GM18868 (cell line): Measurements from ENCODE around the gene CLVS2.

ENCODE experiments used
- ATAC-seq: cut with Tn5 transposase; IDR thresholded peaks from one replicate; pipeline ENCODE4 v1.9.1; 2021; ENCODE audit warnings: mild to moderate bottlenecking, moderate library complexity; ENCODE audit not compliant: unreplicated experiment

The CLVS2 gene

DNA sequence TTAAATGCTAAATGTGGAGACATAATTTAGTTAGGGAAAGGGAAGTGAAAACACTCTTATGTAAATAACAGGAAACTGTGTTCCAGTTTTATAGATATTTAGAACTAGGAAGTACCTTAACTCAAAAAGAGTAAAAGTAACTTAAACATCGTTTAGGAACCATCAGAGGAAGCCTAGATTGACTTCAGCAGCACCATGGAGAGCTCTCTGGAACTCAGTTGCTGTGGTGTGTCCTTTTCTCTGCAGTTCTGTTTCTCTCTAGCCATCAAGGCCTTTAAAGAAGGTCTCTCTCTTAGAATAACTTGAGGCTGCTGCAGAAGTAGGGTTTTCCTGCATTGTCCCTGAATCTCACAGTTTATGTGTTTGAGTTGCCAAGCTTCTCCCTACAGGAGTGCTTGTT lies 26.9 kb downstream of the CLVS2 start:
- ATAC-seq = no peak

DNA sequence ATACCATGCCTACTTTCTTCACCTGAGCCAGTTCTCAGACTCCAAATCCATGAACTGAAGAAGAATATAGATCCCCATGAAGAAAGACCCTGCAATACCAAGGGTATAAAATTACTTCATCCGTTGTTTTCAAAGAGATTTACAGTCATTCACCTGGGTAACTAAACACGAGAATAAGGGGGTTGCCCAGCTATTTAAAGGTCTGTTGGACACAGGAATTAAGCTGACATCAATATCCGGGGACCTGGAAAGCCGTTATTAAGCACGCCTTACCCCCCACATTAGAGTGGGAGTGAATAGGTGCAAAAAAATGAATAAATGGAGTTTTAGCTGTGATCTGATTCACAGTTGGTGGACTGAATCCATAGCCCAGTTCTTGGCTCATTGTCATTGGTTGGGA lies 28.9 kb downstream of the CLVS2 start:
- no peak for ATAC-seq

DNA sequence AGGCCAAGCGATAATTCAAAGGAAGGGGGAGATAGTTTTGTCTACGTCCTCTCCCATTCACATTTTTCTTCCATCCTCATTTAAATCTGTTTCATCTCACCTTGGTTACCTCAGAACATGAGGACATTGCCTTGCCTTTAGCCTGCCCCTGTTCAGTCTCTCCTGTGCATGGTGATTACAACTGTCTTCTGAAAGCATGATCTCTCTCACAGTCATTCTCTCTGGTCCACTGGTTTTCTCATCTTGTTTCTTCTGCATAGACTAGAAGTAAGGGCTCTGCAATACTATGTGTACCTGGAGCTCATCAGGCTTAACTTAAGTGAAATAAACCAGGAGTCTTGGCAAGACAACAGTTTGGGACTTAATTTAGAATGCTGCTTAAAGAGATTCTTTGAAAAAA lies 31.4 kb downstream of the CLVS2 start:
- ATAC-seq = no peak

DNA sequence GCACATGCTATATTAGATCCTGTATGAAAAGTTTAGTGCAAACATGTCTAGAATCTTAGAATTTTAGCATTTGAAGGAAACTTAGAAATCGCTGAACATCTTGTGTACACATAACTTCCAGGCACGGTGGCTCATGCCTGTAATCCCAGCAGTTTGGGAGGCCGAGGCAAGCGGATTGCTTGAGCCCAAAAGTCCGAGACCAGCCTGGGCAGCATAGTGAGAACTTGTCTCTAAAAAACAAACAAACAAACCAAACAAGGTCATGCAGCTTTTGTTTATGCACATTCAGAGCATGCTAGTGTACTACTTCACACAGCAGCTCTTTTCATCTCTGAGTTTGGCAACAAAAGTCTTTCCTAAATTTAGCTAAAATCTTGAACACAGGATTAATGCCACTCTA lies 32.2 kb downstream of the CLVS2 start:
- no peak for ATAC-seq

DNA sequence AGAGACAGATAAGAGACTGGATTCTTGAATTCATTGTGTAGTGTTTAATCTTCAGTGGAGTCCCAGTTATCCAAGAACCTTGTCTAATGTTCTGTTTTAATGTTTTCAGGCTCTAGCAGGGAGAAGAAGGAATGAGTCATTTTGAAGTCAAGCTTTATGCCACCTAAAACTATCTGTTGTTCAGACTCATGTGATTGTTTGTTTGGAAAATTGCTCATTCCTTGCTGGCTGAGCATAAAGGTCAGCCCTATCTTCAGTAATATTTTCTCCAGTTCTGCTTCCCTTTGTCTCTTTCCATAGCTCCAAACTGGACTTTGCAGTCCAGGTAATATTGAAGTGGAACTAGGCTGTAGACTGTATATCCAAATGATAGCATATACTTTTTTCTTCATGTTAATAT lies 34.2 kb downstream of the CLVS2 start:
- no peak for ATAC-seq

GRCh38 chr6:123036648-123037047 lies 40.6 kb downstream of the CLVS2 start:
- no peak for ATAC-seq

DNA sequence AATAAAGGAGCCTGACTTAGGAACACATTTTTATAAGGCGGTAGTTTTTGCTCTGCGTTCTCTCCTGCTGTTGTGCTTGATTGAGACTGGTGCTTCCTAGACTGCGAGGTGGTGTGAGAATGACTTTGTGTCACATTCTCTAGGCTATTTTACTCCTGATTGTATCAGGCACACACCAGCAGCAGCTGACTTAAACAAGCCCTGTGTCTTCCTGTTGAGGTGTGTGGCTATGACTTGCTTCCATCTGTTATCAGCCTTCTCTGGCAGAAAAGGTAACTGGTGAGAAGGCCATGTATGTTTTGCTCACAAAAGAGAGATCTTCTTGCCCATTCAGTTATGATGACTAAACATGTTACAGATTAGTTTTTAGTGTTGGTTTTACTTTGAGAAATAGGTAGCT lies 43.4 kb downstream of the CLVS2 start:
- ATAC-seq = no peak

- ATAC-seq = no peak
These were observed 46.4 kb downstream of the CLVS2 start for GRCh38 chr6:123042401-123042800.

GRCh38 chr6:123044341-123044860 lies 48.4 kb downstream of the CLVS2 start:
- no peak for ATAC-seq

GRCh38 chr6:123053602-123054225 lies 57.7 kb downstream of the CLVS2 start:
- no peak for ATAC-seq

GRCh38 chr6:123055256-123055655 lies 59.2 kb downstream of the CLVS2 start:
- ATAC-seq = no peak

- ATAC-seq = no peak
These were observed 66.6 kb downstream of the CLVS2 start for GRCh38 chr6:123062670-123063069.

GRCh38 chr6:123064038-123064437 lies 68.0 kb downstream of the CLVS2 start:
- no peak for ATAC-seq

DNA sequence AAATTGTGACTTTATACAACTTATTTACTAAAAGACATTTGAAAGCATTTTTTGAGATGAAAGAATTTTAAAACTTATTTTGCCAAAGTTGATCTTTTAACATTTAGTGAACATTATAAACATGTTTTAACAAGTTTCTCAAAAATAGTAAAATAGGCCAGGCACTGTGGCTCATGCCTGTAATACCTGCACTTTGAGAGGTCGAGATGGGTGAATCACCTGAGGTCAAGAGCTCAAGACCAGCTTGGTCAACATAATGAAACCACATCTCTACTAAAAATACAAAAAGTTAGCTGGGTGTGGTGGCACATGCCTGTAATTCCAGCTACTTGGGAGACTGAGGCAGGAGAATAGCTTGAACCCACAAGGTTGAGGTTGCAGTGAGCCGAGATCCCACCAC lies 78.6 kb downstream of the CLVS2 start:
- ATAC-seq = no peak

GRCh38 chr6:123085403-123085802 lies 89.4 kb downstream of the CLVS2 start:
- no peak for ATAC-seq

GRCh38 chr6:123089226-123089625 lies 93.2 kb downstream of the CLVS2 start:
- no peak for ATAC-seq

DNA sequence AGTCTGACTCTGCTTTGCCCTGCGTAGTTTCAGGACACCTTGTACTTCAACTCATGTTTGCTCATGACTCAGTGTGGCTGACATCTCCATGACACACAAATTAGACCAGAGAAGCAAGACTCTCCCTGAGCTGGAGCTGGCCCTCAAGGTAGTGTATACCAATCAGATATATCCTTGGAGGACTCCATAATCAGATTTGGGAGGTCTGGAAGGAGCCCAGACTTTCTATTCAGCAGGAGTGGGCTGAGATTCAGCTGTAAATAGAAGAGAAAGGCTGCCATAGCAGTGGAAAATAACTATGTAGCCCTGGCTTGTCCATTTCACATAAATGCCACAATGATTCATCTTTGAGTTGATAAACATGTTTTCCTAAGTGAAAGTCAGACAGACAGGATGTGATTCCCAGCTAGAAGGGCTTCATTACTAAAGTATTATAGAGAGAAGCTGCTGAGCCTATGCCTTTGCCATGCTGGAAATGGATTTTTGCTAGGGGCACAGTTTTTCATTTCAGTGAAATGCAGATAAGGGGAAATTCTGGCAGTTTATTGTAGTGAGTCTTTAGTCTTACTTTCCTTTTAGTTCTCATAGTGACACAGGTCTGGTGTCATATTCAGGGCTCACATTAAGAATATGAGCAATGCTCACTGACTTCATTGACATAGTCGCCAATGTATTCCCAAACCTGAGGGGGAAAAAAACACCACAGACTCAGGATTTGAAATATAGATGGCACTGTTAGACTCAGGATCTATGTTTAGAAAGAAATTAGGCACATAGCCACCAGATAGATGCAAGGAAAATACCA lies 95.3 kb downstream of the CLVS2 start:
- ATAC-seq = no peak

GRCh38 chr6:123091896-123092271 lies 95.8 kb downstream of the CLVS2 start:
- no peak for ATAC-seq

DNA sequence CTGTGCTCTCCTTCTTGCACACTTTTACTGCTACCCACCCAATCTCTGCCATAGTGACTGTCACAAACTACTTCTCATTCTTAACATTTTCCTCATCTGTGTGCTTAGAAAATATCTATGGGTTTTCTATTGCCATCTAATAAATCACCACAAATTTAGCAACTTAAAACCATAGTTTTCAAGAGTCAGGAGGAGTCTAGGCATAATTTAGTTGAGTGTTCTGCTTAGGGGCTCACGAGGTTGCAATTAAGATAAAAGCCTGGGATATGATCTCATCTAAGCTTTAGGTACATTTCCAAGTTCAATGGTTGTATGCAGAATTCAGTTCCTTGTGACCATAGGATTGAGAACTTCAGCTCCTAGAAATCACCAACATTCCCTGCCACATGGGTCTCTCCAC lies 98.8 kb downstream of the CLVS2 start:
- ATAC-seq = no peak

GRCh38 chr6:123105561-123105960 lies 109.5 kb downstream of the CLVS2 start:
- ATAC-seq = no peak

GRCh38 chr6:123116370-123116769 lies 120.3 kb downstream of the CLVS2 start:
- ATAC-seq = no peak

DNA sequence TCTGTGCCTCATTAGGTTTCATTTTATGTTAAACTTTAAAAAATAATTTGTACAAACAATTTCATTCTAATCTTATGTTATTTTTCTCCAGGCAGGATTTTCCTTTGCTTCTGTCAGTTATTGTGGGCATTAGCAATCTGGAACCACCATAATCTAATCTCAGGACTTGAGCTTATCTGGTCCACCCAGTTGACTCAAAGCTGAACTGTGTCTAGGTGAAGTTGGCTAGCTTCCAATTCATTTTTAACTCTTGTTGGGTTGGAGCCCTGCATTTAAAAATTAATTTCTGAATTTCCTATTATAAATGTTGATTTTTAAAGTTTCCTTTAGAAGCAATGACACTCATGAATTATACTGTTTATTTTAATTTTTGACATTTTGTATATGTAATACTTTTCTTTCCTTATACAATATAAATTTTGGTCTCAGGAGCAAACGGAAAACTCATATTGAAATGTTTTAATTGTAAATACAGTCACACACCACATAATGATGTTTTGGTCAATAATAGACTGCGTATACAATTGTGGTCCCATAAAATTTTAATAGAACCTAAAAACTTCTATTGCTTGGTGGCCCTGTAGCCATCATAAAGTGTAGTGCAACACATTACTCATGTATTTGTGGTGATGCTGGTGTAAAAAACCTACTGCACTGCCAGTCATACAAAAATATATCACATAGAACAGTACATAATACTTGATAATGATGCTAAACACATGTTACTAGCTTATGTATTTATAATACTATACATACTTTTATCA lies 121.3 kb downstream of the CLVS2 start:
- no peak for ATAC-seq
